HepG2 (cell line): ENCODE results near the gene BHLHE23. TPM values are rescaled to one million over a fixed set of nuclear protein-coding genes. Genes with fewer than 3 reads are reported as not detected.

ENCODE experiments used
- ATAC-seq: fragments of 200-7000 bp; cut with Tn5 transposase; 3 replicates; pipeline ENCODE4 v1.9.1; 2020; ENCODE audit warnings: mild to moderate bottlenecking, moderate library complexity
- BruUV-seq: library from RNA; stranded (reverse); fragments of 400-500 nt; replicated peaks from 2 replicates; lab custom pipeline; 2021; lab: Mats Ljungman, UMichigan
- CTCF ChIA-PET: fragments of 300-600 bp; formaldehyde crosslinking; extraction: SDS; loops from one replicate; lab custom pipeline; 2021; ENCODE audit warnings: low total read pairs, inconsistent platforms, low intra/inter-chr PET ratio; lab: Yijun Ruan, JAX
- POLR2A ChIA-PET: fragments of 350-600 bp; sonication (Branson Sonifier 250); formaldehyde crosslinking; loops from one replicate; lab custom pipeline; 2020; ENCODE audit warnings: antibody characterized with exemption, inconsistent platforms; lab: Yijun Ruan, JAX
- DNase-seq: peaks from one replicate; pipeline ENCODE4 v3.0.0-alpha.2; 2015; ENCODE audit warnings: low spot score
- FAIRE-seq: peaks from 3 replicates; lab custom pipeline; 2011; peaks lifted over from hg19 to GRCh38; lab: Jason Lieb, UNC
- H2AFZ ChIP-seq: one replicate; pipeline ENCODE4 v1.6.1; 2011; ENCODE audit warnings: low read length, inconsistent platforms
- H3K27ac ChIP-seq: fragments of 300-600 bp; 3 replicates; pipeline ENCODE4 v1.8.0; 2011; ENCODE audit warnings: mixed run types, mild to moderate bottlenecking, mixed read lengths, low read length, inconsistent platforms; ENCODE audit not compliant: insufficient read depth; ENCODE audit errors: extremely low read length
- H3K27me3 ChIP-seq, 2 experiments: fragments of 200-600 bp in 1 of 2; 2 replicates in 1 of 2; 3 replicates in 1 of 2; pipeline versions ENCODE4 v1.6.0 to v1.8.0; 2011; ENCODE audit warnings: low read length in 2 of 2, mild to moderate bottlenecking in 2 of 2, moderate library complexity in 2 of 2, inconsistent platforms in 1 of 2; ENCODE audit not compliant: insufficient read depth in 2 of 2, control insufficient read depth in 1 of 2
- H3K36me3 ChIP-seq, 2 experiments: fragments of 200-600 bp in 1 of 2; replicated peaks in 1 of 2; 2 replicates in 1 of 2; 3 replicates in 1 of 2; pipeline versions ENCODE4 v1.5.1 to v1.8.0; 2011; ENCODE audit warnings: low read length in 2 of 2, inconsistent platforms in 1 of 2; ENCODE audit not compliant: insufficient read depth in 2 of 2, control insufficient read depth in 1 of 2
- H3K4me1 ChIP-seq: 2 replicates; pipeline ENCODE4 v1.5.1; 2012; ENCODE audit warnings: low read length, inconsistent platforms; ENCODE audit not compliant: insufficient read depth
- H3K4me2 ChIP-seq: 2 replicates; pipeline ENCODE4 v1.6.0; 2011; ENCODE audit warnings: low read depth, low read length, inconsistent platforms
- H3K4me3 ChIP-seq, 3 experiments: fragments of 200-600 bp in 1 of 3; sonication (generic), shearing (Covaris generic) in 1 of 3; replicated peaks in 1 of 3; 2 replicates each; pipeline ENCODE4 v1.5.1; 2011 to 2016; ENCODE audit warnings: low read length in 3 of 3, inconsistent platforms in 2 of 3, low read depth in 2 of 3, mild to moderate bottlenecking in 2 of 3, control low read depth in 1 of 3, mixed read lengths in 1 of 3; ENCODE audit not compliant: insufficient read depth in 1 of 3
- H3K79me2 ChIP-seq: one replicate; pipeline ENCODE4 v1.6.1; 2011; ENCODE audit warnings: low read length, inconsistent platforms; ENCODE audit not compliant: insufficient read depth
- H3K9ac ChIP-seq: 2 replicates; pipeline ENCODE4 v1.6.0; 2011; ENCODE audit warnings: mild to moderate bottlenecking, low read depth, low read length, inconsistent platforms; ENCODE audit not compliant: insufficient read depth
- H3K9me3 ChIP-seq: 2 replicates; pipeline ENCODE4 v1.5.1; 2012; ENCODE audit warnings: mild to moderate bottlenecking, low read length
- H4K20me1 ChIP-seq: 2 replicates; pipeline ENCODE4 v1.6.0; 2011; ENCODE audit warnings: inconsistent platforms, mild to moderate bottlenecking, low read length, moderate library complexity; ENCODE audit not compliant: insufficient read depth
- ETV6 ChIP-seq: sonication (generic); formaldehyde crosslinking; conservative IDR thresholded peaks from 2 replicates; pipeline ENCODE4 v1.4.0; 2020; ENCODE audit warnings: missing genetic modification reagents
- GMEB2 ChIP-seq: IDR thresholded peaks from 2 replicates; pipeline ENCODE4 v1.6.1; 2016; ENCODE audit warnings: missing biosample characterization, missing genetic modification reagents, low read depth
- JDP2 ChIP-seq: sonication (generic); formaldehyde crosslinking; IDR thresholded peaks from 2 replicates; pipeline ENCODE4 v1.8.1; 2022; ENCODE audit warnings: missing genetic modification reagents, borderline replicate concordance
- KLF6 ChIP-seq: IDR thresholded peaks from 2 replicates; pipeline ENCODE4 v1.8.0; 2016; ENCODE audit warnings: missing biosample characterization, missing genetic modification reagents
- MXI1 ChIP-seq: IDR thresholded peaks from 3 replicates; pipeline ENCODE4 v1.6.1; 2012; ENCODE audit warnings: low read depth, low read length, inconsistent platforms, borderline replicate concordance
- POGK ChIP-seq: sonication (generic); formaldehyde crosslinking; conservative IDR thresholded peaks from 2 replicates; pipeline ENCODE4 v1.8.0; 2022; ENCODE audit warnings: mild to moderate bottlenecking, moderate library complexity, missing genetic modification reagents
- RXRB ChIP-seq: IDR thresholded peaks from 2 replicates; pipeline ENCODE4 v1.6.1; 2016; ENCODE audit warnings: borderline replicate concordance, missing genetic modification reagents, missing compliant biosample characterization
- STAG1 ChIP-seq: sonication (generic); formaldehyde crosslinking; IDR thresholded peaks from 2 replicates; pipeline ENCODE4 v1.4.0; 2020; ENCODE audit warnings: missing genetic modification reagents
- THYN1 ChIP-seq: sonication (generic); formaldehyde crosslinking; IDR thresholded peaks from 2 replicates; pipeline ENCODE4 v1.8.1; 2023; ENCODE audit warnings: low read depth, mild to moderate bottlenecking, moderate library complexity, missing genetic modification reagents, borderline replicate concordance
- TP53 ChIP-seq: sonication (generic); formaldehyde crosslinking; conservative IDR thresholded peaks from 2 replicates; pipeline ENCODE4 v1.4.0; 2020; ENCODE audit warnings: missing genetic modification reagents
- ZC3H4 ChIP-seq: sonication (generic); formaldehyde crosslinking; IDR thresholded peaks from 2 replicates; pipeline ENCODE4 v1.4.0; 2020; ENCODE audit warnings: missing genetic modification reagents, borderline replicate concordance
- ZNF33A ChIP-seq: sonication (generic); formaldehyde crosslinking; IDR thresholded peaks from 2 replicates; pipeline ENCODE4 v1.5.1; 2020; ENCODE audit warnings: missing genetic modification reagents, mild to moderate bottlenecking, moderate library complexity, borderline replicate concordance
- ZNF597 ChIP-seq: sonication (generic); formaldehyde crosslinking; IDR thresholded peaks from 2 replicates; pipeline ENCODE4 v1.5.0; 2020; ENCODE audit warnings: missing genetic modification reagents
- ZNF639 ChIP-seq: conservative IDR thresholded peaks from 2 replicates; pipeline ENCODE4 v1.6.1; 2018; ENCODE audit warnings: missing genetic modification reagents
- ZNF652 ChIP-seq: IDR thresholded peaks from 2 replicates; pipeline ENCODE4 v1.6.1; 2016; ENCODE audit warnings: low read depth, borderline replicate concordance
- WGBS: methylation state at CpG from one replicate; pipeline ENCODE4 v1.1.6; 2017; ENCODE audit warnings: low lambda C conversion rate; 5-methylcytosine and 5-hydroxymethylcytosine counted together
- in situ Hi-C: cut with HindIII; loops from 2 replicates; pipeline ENCODE4 v1.10.0; 2017; ENCODE audit warnings: low pct_unique_long_range_greater_than_20kb; ENCODE audit not compliant: extremely low pct_ligation_motif_present
- intact Hi-C: fragments of 100-400 bp; cut with micrococcal nuclease; formaldehyde crosslinking; loops from one replicate; pipeline ENCODE4 v1.10.0; 2022; ENCODE audit not compliant: unreplicated experiment
- polyA plus RNA-seq, 8 experiments: library from polyadenylated mRNA; depleted of rRNA in 3 of 8; stranded (reverse) in 7 of 8; unstranded in 1 of 8; fragments of >200 nt; fragmentation: Illumina TruSeq in 4 of 8; extraction: Trizol in 4 of 8; gene quantifications; 2 replicates each; pipeline versions ENCODE4 v1.2.1 to v1.2.3, GENCODE V29; 2011 to 2016; ENCODE audit warnings: low read depth in 4 of 8, missing spikeins in 1 of 8, mixed read lengths in 1 of 8; ENCODE audit not compliant: insufficient read depth in 1 of 8
- total RNA-seq, 5 experiments: library from RNA; depleted of rRNA; stranded (reverse); fragments of >200 nt; fragmentation: Illumina TruSeq; extraction: Trizol; gene quantifications; 2 replicates each; pipeline ENCODE4 v1.2.3, GENCODE V29; 2016; ENCODE audit warnings: low read depth in 1 of 5
- TF ChIP-seq, protein P1 (sequence below): sonication (generic); formaldehyde crosslinking; IDR thresholded peaks from 2 replicates; pipeline ENCODE4 v1.5.0; 2020; ENCODE audit warnings: mild to moderate bottlenecking, missing genetic modification reagents, moderate library complexity
- TF ChIP-seq, protein P2 (sequence below): sonication (generic); formaldehyde crosslinking; IDR thresholded peaks from 2 replicates; pipeline ENCODE4 v1.5.0; 2020; ENCODE audit warnings: mild to moderate bottlenecking, missing genetic modification reagents

Gene BHLHE23
- total and polyA plus RNA-seq, 2 of the 13 experiments (the other 11 are each of a cell fraction or from before 2014, with no cell fraction given), result not detected

GRCh38 chr20:62991863-62992262 lies 14.9 kb downstream of the BHLHE23 start:
- H3K9me3 ChIP-seq, result no peaks in the 10 kb centered on the region
- H4K20me1 ChIP-seq, result peaks cover 3% of the 10 kb centered on the region; the same call in 1 of the 2 replicates
- ChIA-PET CTCF (no interaction called here), POLR2A (no interaction called here)
- DNase-seq (no peak), ATAC-seq (no peak), FAIRE-seq (no peak)
- WGBS, result 22% methylated on average over 6 of the region's 6 CpGs
- H3K79me2 ChIP-seq, result no peaks in the 10 kb centered on the region
- H3K27ac ChIP-seq, result no peak overlapping the region
- intact Hi-C loops (no loop called here), in situ Hi-C loops (no loop called here)
- H3K9ac ChIP-seq, result no peak overlapping the region
- no peaks in the 10 kb centered on the region for H3K36me3 ChIP-seq
- no peak overlapping the region for H3K4me2 ChIP-seq
- no peak for TF ChIP-seq POGK (CRISPR knock-in tag)
- no peak for TF ChIP-seq RXRB (CRISPR knock-in tag)
- no peak for TF ChIP-seq ETV6 (CRISPR knock-in tag)
- TF ChIP-seq KLF6 (CRISPR knock-in tag), result no peak
- TF ChIP-seq ZC3H4, result no peak
- TF ChIP-seq, protein P1, sequence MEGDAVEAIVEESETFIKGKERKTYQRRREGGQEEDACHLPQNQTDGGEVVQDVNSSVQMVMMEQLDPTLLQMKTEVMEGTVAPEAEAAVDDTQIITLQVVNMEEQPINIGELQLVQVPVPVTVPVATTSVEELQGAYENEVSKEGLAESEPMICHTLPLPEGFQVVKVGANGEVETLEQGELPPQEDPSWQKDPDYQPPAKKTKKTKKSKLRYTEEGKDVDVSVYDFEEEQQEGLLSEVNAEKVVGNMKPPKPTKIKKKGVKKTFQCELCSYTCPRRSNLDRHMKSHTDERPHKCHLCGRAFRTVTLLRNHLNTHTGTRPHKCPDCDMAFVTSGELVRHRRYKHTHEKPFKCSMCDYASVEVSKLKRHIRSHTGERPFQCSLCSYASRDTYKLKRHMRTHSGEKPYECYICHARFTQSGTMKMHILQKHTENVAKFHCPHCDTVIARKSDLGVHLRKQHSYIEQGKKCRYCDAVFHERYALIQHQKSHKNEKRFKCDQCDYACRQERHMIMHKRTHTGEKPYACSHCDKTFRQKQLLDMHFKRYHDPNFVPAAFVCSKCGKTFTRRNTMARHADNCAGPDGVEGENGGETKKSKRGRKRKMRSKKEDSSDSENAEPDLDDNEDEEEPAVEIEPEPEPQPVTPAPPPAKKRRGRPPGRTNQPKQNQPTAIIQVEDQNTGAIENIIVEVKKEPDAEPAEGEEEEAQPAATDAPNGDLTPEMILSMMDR (CRISPR knock-in tag), result no peak
- no peak for TF ChIP-seq ZNF597 (CRISPR knock-in tag)
- TF ChIP-seq TP53 (CRISPR knock-in tag), result no peak
- no peak for TF ChIP-seq GMEB2 (CRISPR knock-in tag)
- no peak for TF ChIP-seq ZNF639 (CRISPR knock-in tag)
- no peak for TF ChIP-seq ZNF33A (CRISPR knock-in tag)
- TF ChIP-seq ZNF652 (CRISPR knock-in tag), result no peak
- TF ChIP-seq MXI1, result no peak
- TF ChIP-seq JDP2 (CRISPR knock-in tag), result no peak
- TF ChIP-seq THYN1 (CRISPR knock-in tag), result no peak
- TF ChIP-seq STAG1 (CRISPR knock-in tag), result no peak
- TF ChIP-seq, protein P2, sequence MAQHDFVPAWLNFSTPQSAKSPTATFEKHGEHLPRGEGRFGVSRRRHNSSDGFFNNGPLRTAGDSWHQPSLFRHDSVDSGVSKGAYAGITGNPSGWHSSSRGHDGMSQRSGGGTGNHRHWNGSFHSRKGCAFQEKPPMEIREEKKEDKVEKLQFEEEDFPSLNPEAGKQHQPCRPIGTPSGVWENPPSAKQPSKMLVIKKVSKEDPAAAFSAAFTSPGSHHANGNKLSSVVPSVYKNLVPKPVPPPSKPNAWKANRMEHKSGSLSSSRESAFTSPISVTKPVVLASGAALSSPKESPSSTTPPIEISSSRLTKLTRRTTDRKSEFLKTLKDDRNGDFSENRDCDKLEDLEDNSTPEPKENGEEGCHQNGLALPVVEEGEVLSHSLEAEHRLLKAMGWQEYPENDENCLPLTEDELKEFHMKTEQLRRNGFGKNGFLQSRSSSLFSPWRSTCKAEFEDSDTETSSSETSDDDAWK (CRISPR knock-in tag), result no peak
- H3K4me1 ChIP-seq, result no peaks in the 10 kb centered on the region
- no peak overlapping the region for H2AFZ ChIP-seq
- no peak overlapping the region for H3K4me3 ChIP-seq
- BruUV-seq, result no TSS peak
- peaks cover 53 to 89% of the 10 kb centered on the region in 2 experiments for H3K27me3 ChIP-seq
